ENCODE measurements around the gene ZNF768.
"Not testable (repeated sequence)": the region's sequence is repeated elsewhere in the genome, so short reads cannot be mapped to it uniquely, and the experiment has no call there.

ZNF768 gene

GRCh38 chr16:30510376-30510938, 15.9 kb downstream of the ZNF768 start:
- DNase-seq (ENCODE audit: low read depth): no peak

- no peak for DNase-seq (ENCODE audit: low read depth)
Observed at GRCh38 chr16:30509081-30509765, 17.1 kb downstream of the ZNF768 start.

GRCh38 chr16:30503403-30504296, 22.7 kb downstream of the ZNF768 start:
- no peak for DNase-seq (ENCODE audit: low read depth)

- no peak for DNase-seq (ENCODE audit: low read depth)
Observed at GRCh38 chr16:30499284-30499683, 27.1 kb downstream of the ZNF768 start.

GRCh38 chr16:30494709-30495108, 31.7 kb downstream of the ZNF768 start:
- no peak for DNase-seq (ENCODE audit: low read depth)

GRCh38 chr16:30493941-30494488, 32.4 kb downstream of the ZNF768 start:
- no peak for DNase-seq (ENCODE audit: low read depth)

- no peak for DNase-seq (ENCODE audit: low read depth)
Observed at GRCh38 chr16:30491744-30492308, 34.5 kb downstream of the ZNF768 start.

GRCh38 chr16:30491229-30491628, 35.1 kb downstream of the ZNF768 start:
- no peak for DNase-seq (ENCODE audit: low read depth)

GRCh38 chr16:30490210-30490609, 36.2 kb downstream of the ZNF768 start:
- no peak for DNase-seq (ENCODE audit: low read depth)

GRCh38 chr16:30488764-30489605, 37.4 kb downstream of the ZNF768 start:
- DNase-seq (ENCODE audit: low read depth): no peak

- DNase-seq (ENCODE audit: low read depth): no peak
Observed at GRCh38 chr16:30485818-30486436, 40.4 kb downstream of the ZNF768 start.

- DNase-seq (ENCODE audit: low read depth): no peak
Observed at GRCh38 chr16:30484887-30485286, 41.5 kb downstream of the ZNF768 start.

GRCh38 chr16:30482366-30482765, 44.0 kb downstream of the ZNF768 start:
- DNase-seq (ENCODE audit: low read depth): no peak

- DNase-seq (ENCODE audit: low read depth): no peak
Observed at GRCh38 chr16:30481381-30481780, 45.0 kb downstream of the ZNF768 start.

- no peak for DNase-seq (ENCODE audit: low read depth)
Observed at GRCh38 chr16:30478766-30479478, 47.4 kb downstream of the ZNF768 start.

GRCh38 chr16:30477773-30478172, 48.6 kb downstream of the ZNF768 start:
- DNase-seq (ENCODE audit: low read depth): not testable (repeated sequence)

- no peak for DNase-seq (ENCODE audit: low read depth)
Observed at GRCh38 chr16:30476991-30477390, 49.4 kb downstream of the ZNF768 start.

- no peak for DNase-seq (ENCODE audit: low read depth)
Observed at GRCh38 chr16:30474684-30475083, 51.7 kb downstream of the ZNF768 start.

- no peak for DNase-seq (ENCODE audit: low read depth)
Observed at GRCh38 chr16:30474074-30474452, 52.3 kb downstream of the ZNF768 start.

All from stimulated activated CD8-positive, alpha-beta memory T cell treated with anti-CD3 and anti-CD28 coated beads, Interleukin-7, amount 100 ng/mL, for 24 hours (primary cell).